HEK293 (cell line): ENCODE results near the gene PAMR1.
A peak's percentile ranks its signal among the peaks of the same experiment; 100 is the strongest.

ENCODE experiments used
- CTCF ChIA-PET: fragments of 350-600 bp; formaldehyde crosslinking; extraction: SDS; loops from one replicate; lab custom pipeline; 2021; ENCODE audit warnings: antibody characterized with exemption; lab: Yijun Ruan, JAX
- POLR2A ChIA-PET: fragments of 300-600 bp; formaldehyde crosslinking; extraction: SDS; loops from one replicate; lab custom pipeline; 2020; ENCODE audit warnings: antibody characterized with exemption, inconsistent platforms; lab: Yijun Ruan, JAX
- H3K27ac ChIP-seq: fragments of 200-500 bp; sonication (Bioruptor generic); 2 replicates; pipeline ENCODE4 v1.5.1; 2014; ENCODE audit warnings: low read depth, low read length, control low read depth, inconsistent platforms; ENCODE audit errors: extremely low read depth
- H3K36me3 ChIP-seq, 2 experiments: fragments of 200-500 bp in 1 of 2; sonication (Bioruptor generic) in 1 of 2; 1 replicate in 1 of 2; 2 replicates in 1 of 2; pipeline ENCODE4 v1.5.1; 2014 to 2017; ENCODE audit warnings: inconsistent platforms in 2 of 2, low read length in 2 of 2; ENCODE audit not compliant: control insufficient read depth in 2 of 2, insufficient read depth in 1 of 2
- H3K4me1 ChIP-seq: fragments of 200-500 bp; sonication (Bioruptor generic); 2 replicates; pipeline ENCODE4 v1.5.1; 2014; ENCODE audit warnings: mild to moderate bottlenecking, low read length, inconsistent platforms; ENCODE audit not compliant: control insufficient read depth, insufficient read depth
- H3K4me3 ChIP-seq: 2 replicates; pipeline ENCODE4 v1.5.1; 2011; ENCODE audit warnings: low read depth, mild to moderate bottlenecking, control low read depth, low read length, moderate library complexity
- H3K9me3 ChIP-seq: fragments of 200-500 bp; sonication (Bioruptor generic); 2 replicates; pipeline ENCODE4 v1.5.1; 2014; ENCODE audit warnings: low read depth, low read length, inconsistent platforms; ENCODE audit not compliant: control insufficient read depth, insufficient read depth
- HOXA7 ChIP-seq: sonication (generic); formaldehyde crosslinking; IDR thresholded peaks from 2 replicates; pipeline ENCODE4 v1.8.1; 2022; ENCODE audit warnings: missing genetic modification reagents, borderline replicate concordance
- HOXC10 ChIP-seq: sonication (generic); formaldehyde crosslinking; IDR thresholded peaks from 2 replicates; pipeline ENCODE4 v1.8.1; 2023; ENCODE audit warnings: mild to moderate bottlenecking, missing genetic modification reagents
- KLF9 ChIP-seq: fragments of 450-650 bp; formaldehyde crosslinking; IDR thresholded peaks from 2 replicates; pipeline ENCODE4 v1.5.1; 2016; ENCODE audit warnings: missing biosample characterization, missing genetic modification characterization, low read depth
- MYNN ChIP-seq: fragments of 450-650 bp; formaldehyde crosslinking; IDR thresholded peaks from 2 replicates; pipeline ENCODE4 v1.5.1; 2016; ENCODE audit warnings: missing biosample characterization, missing genetic modification characterization, borderline replicate concordance
- REPIN1 ChIP-seq: fragments of 450-650 bp; formaldehyde crosslinking; IDR thresholded peaks from 2 replicates; pipeline ENCODE4 v1.5.1; 2017; ENCODE audit warnings: missing biosample characterization, missing genetic modification characterization, low read depth
- ZBTB1 ChIP-seq: fragments of 450-650 bp; formaldehyde crosslinking; IDR thresholded peaks from 2 replicates; pipeline ENCODE4 v1.5.1; 2016; ENCODE audit warnings: missing biosample characterization, missing genetic modification characterization
- ZBTB48 ChIP-seq: fragments of 450-650 bp; formaldehyde crosslinking; IDR thresholded peaks from 2 replicates; pipeline ENCODE4 v1.5.1; 2016; ENCODE audit warnings: missing biosample characterization, missing genetic modification characterization
- ZBTB8A ChIP-seq: fragments of 450-650 bp; formaldehyde crosslinking; IDR thresholded peaks from 2 replicates; pipeline ENCODE4 v1.5.1; 2016; ENCODE audit warnings: missing biosample characterization, missing genetic modification characterization
- ZNF155 ChIP-seq: fragments of 450-650 bp; formaldehyde crosslinking; IDR thresholded peaks from 2 replicates; pipeline ENCODE4 v1.5.1; 2016; ENCODE audit warnings: missing biosample characterization, missing genetic modification characterization
- ZNF223 ChIP-seq: fragments of 450-650 bp; formaldehyde crosslinking; IDR thresholded peaks from 2 replicates; pipeline ENCODE4 v1.5.1; 2016; ENCODE audit warnings: missing biosample characterization, missing genetic modification characterization
- ZNF302 ChIP-seq: fragments of 450-650 bp; formaldehyde crosslinking; IDR thresholded peaks from 2 replicates; pipeline ENCODE4 v1.5.1; 2016; ENCODE audit warnings: missing biosample characterization, missing genetic modification characterization, low read depth
- ZNF335 ChIP-seq: fragments of 450-650 bp; formaldehyde crosslinking; conservative IDR thresholded peaks from 2 replicates; pipeline ENCODE4 v1.5.1; 2016; ENCODE audit warnings: missing biosample characterization, missing genetic modification characterization
- ZNF510 ChIP-seq: fragments of 450-650 bp; formaldehyde crosslinking; IDR thresholded peaks from 2 replicates; pipeline ENCODE4 v1.5.1; 2018; ENCODE audit warnings: mild to moderate bottlenecking, missing genetic modification characterization, missing biosample characterization; ENCODE audit not compliant: insufficient replicate concordance
- ZNF529 ChIP-seq: fragments of 450-650 bp; formaldehyde crosslinking; IDR thresholded peaks from 2 replicates; pipeline ENCODE4 v1.5.1; 2017; ENCODE audit warnings: missing genetic modification characterization, missing biosample characterization; ENCODE audit not compliant: insufficient replicate concordance
- ZNF610 ChIP-seq: fragments of 450-650 bp; formaldehyde crosslinking; IDR thresholded peaks from 2 replicates; pipeline ENCODE4 v1.5.1; 2016; ENCODE audit warnings: missing biosample characterization, missing genetic modification characterization, borderline replicate concordance
- ZNF623 ChIP-seq: fragments of 450-650 bp; formaldehyde crosslinking; IDR thresholded peaks from 2 replicates; pipeline ENCODE4 v1.5.1; 2016; ENCODE audit warnings: missing biosample characterization, missing genetic modification characterization
- ZNF654 ChIP-seq: fragments of 450-650 bp; formaldehyde crosslinking; IDR thresholded peaks from 2 replicates; pipeline ENCODE4 v1.5.1; 2016; ENCODE audit warnings: low read depth, missing biosample characterization, missing genetic modification characterization
- ZNF76 ChIP-seq: fragments of 450-650 bp; formaldehyde crosslinking; IDR thresholded peaks from 2 replicates; pipeline ENCODE4; 2016; ENCODE audit warnings: low read depth, missing biosample characterization, missing genetic modification characterization, borderline replicate concordance
- ZNF785 ChIP-seq: fragments of 450-650 bp; formaldehyde crosslinking; IDR thresholded peaks from 2 replicates; pipeline ENCODE4 v1.5.1; 2016; ENCODE audit warnings: missing biosample characterization, missing genetic modification characterization
- ZSCAN30 ChIP-seq: fragments of 450-650 bp; IDR thresholded peaks from 2 replicates; pipeline ENCODE4 v1.5.1; 2018; ENCODE audit warnings: missing biosample characterization, mild to moderate bottlenecking, missing genetic modification characterization, moderate library complexity
- TF ChIP-seq, protein P1 (sequence below): fragments of 450-650 bp; formaldehyde crosslinking; IDR thresholded peaks from 2 replicates; pipeline ENCODE4 v1.5.1; 2016; ENCODE audit warnings: missing biosample characterization, missing genetic modification characterization
- TF ChIP-seq, protein P2 (sequence below): fragments of 450-650 bp; formaldehyde crosslinking; IDR thresholded peaks from 2 replicates; pipeline ENCODE4 v1.5.1; 2016; ENCODE audit warnings: missing biosample characterization, missing genetic modification characterization
- TF ChIP-seq, protein P3 (sequence below): fragments of 450-650 bp; formaldehyde crosslinking; IDR thresholded peaks from 2 replicates; pipeline ENCODE4 v1.5.1; 2016; ENCODE audit warnings: missing biosample characterization, missing genetic modification characterization, borderline replicate concordance
- TF ChIP-seq, protein P4 (sequence below): fragments of 450-650 bp; formaldehyde crosslinking; optimal IDR thresholded peaks from 2 replicates; pipeline ENCODE3; 2016; ENCODE audit warnings: missing biosample characterization, mild to moderate bottlenecking, missing genetic modification characterization

The PAMR1 gene

DNA sequence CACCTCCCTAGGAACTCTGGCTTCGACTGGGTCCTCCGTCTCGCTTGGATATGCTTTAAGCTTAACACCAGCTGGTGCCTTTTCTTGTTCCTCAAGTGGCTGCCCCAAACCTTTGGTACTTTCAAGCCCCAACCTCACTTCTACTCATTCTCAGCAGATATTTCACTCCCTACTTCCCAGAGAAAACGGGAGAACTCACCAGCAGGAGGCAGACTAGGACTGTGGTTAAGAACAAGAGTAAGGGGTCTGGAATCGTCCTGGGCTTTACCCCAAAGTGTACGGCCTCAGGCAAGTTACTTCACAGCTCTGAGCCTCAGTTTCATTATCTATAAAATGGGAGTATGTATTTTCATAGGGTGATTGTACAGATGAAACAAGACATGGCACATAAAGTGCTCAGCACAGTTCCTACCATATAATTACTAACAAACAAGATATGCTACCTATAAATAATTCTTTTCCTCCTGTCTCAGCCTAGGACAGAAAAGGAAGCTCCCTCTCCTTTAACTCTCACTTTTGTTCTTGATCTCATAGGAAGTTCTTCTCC is 37.8 kb downstream of the PAMR1 start:
- POLR2A ChIA-PET: interaction anchor here (0.6 to 1.1 kb wide), 2 partner anchors 132 to 160 kb away, joined by 3 to 4 read pairs; no protein-coding TSS in a partner anchor
- CTCF ChIA-PET: interaction anchor here (0.5 to 3.7 kb wide), 41 partner anchors 10 to 990 kb away, joined by 3 to 36 read pairs (median 4); no protein-coding TSS in a partner anchor
- TF ChIP-seq, protein P1, sequence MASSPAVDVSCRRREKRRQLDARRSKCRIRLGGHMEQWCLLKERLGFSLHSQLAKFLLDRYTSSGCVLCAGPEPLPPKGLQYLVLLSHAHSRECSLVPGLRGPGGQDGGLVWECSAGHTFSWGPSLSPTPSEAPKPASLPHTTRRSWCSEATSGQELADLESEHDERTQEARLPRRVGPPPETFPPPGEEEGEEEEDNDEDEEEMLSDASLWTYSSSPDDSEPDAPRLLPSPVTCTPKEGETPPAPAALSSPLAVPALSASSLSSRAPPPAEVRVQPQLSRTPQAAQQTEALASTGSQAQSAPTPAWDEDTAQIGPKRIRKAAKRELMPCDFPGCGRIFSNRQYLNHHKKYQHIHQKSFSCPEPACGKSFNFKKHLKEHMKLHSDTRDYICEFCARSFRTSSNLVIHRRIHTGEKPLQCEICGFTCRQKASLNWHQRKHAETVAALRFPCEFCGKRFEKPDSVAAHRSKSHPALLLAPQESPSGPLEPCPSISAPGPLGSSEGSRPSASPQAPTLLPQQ (tag by site-specific recombination): no peak
- TF ChIP-seq ZNF335 (tag by site-specific recombination) (no peak), ZSCAN30 (tag by site-specific recombination) (0 out of 2 replicates have a peak, but pooled peaks have one; percentile 25), ZNF654 (tag by site-specific recombination) (peak; percentile 66), ZBTB48 (tag by site-specific recombination) (peak; percentile 70), ZNF302 (no peak), ZNF155 (tag by site-specific recombination) (no peak), ZBTB1 (tag by site-specific recombination) (no peak), ZNF76 (tag by site-specific recombination) (no peak)
- TF ChIP-seq, protein P2, sequence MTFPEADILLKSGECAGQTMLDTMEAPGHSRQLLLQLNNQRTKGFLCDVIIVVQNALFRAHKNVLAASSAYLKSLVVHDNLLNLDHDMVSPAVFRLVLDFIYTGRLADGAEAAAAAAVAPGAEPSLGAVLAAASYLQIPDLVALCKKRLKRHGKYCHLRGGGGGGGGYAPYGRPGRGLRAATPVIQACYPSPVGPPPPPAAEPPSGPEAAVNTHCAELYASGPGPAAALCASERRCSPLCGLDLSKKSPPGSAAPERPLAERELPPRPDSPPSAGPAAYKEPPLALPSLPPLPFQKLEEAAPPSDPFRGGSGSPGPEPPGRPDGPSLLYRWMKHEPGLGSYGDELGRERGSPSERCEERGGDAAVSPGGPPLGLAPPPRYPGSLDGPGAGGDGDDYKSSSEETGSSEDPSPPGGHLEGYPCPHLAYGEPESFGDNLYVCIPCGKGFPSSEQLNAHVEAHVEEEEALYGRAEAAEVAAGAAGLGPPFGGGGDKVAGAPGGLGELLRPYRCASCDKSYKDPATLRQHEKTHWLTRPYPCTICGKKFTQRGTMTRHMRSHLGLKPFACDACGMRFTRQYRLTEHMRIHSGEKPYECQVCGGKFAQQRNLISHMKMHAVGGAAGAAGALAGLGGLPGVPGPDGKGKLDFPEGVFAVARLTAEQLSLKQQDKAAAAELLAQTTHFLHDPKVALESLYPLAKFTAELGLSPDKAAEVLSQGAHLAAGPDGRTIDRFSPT: no peak
- TF ChIP-seq, protein P3, sequence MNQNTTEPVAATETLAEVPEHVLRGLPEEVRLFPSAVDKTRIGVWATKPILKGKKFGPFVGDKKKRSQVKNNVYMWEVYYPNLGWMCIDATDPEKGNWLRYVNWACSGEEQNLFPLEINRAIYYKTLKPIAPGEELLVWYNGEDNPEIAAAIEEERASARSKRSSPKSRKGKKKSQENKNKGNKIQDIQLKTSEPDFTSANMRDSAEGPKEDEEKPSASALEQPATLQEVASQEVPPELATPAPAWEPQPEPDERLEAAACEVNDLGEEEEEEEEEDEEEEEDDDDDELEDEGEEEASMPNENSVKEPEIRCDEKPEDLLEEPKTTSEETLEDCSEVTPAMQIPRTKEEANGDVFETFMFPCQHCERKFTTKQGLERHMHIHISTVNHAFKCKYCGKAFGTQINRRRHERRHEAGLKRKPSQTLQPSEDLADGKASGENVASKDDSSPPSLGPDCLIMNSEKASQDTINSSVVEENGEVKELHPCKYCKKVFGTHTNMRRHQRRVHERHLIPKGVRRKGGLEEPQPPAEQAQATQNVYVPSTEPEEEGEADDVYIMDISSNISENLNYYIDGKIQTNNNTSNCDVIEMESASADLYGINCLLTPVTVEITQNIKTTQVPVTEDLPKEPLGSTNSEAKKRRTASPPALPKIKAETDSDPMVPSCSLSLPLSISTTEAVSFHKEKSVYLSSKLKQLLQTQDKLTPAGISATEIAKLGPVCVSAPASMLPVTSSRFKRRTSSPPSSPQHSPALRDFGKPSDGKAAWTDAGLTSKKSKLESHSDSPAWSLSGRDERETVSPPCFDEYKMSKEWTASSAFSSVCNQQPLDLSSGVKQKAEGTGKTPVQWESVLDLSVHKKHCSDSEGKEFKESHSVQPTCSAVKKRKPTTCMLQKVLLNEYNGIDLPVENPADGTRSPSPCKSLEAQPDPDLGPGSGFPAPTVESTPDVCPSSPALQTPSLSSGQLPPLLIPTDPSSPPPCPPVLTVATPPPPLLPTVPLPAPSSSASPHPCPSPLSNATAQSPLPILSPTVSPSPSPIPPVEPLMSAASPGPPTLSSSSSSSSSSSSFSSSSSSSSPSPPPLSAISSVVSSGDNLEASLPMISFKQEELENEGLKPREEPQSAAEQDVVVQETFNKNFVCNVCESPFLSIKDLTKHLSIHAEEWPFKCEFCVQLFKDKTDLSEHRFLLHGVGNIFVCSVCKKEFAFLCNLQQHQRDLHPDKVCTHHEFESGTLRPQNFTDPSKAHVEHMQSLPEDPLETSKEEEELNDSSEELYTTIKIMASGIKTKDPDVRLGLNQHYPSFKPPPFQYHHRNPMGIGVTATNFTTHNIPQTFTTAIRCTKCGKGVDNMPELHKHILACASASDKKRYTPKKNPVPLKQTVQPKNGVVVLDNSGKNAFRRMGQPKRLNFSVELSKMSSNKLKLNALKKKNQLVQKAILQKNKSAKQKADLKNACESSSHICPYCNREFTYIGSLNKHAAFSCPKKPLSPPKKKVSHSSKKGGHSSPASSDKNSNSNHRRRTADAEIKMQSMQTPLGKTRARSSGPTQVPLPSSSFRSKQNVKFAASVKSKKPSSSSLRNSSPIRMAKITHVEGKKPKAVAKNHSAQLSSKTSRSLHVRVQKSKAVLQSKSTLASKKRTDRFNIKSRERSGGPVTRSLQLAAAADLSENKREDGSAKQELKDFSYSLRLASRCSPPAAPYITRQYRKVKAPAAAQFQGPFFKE (tag by site-specific recombination): no peak

DNA sequence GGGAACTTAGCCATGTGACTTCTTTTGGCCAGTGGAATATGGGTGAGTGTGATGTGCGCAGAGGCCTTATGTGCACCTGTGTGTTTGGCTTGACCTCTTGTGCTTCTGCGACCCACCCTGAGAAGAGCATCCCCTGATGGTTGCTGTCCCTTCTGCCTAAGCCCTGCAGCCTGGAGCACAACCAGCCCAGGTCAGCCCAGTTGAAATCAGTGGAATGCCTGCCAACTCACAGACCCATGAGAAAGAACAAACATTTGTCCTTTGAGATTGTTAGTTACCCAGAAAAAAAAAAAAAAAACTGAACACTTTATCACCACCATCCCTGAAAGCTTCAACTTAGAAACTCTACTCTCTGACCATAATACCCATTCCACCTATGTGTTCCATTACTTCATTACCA is 38.5 kb downstream of the PAMR1 start:
- ChIA-PET POLR2A (interaction anchor here (0.6 kb wide), 1 partner anchor 160 kb away, joined by 3 read pairs; no protein-coding TSS in a partner anchor), CTCF (interaction anchor here (0.6 to 3.7 kb wide), 27 partner anchors 9 to 964 kb away, joined by 3 to 36 read pairs (median 4); no protein-coding TSS in a partner anchor)
- no peak overlapping the region for H3K27ac ChIP-seq
- peaks cover 0 to 6% of the 10 kb centered on the region in 2 experiments; a peak in 1 of 3 replicates for H3K36me3 ChIP-seq
- H3K4me3 ChIP-seq: no peak overlapping the region
- no peaks in the 10 kb centered on the region for H3K4me1 ChIP-seq
- no peaks in the 10 kb centered on the region for H3K9me3 ChIP-seq
- TF ChIP-seq ZNF785 (tag by site-specific recombination) (no peak), ZNF623 (tag by site-specific recombination) (no peak), ZNF610 (tag by site-specific recombination) (no peak), HOXC10 (CRISPR knock-in tag) (no peak), ZBTB8A (tag by site-specific recombination) (no peak), ZNF529 (no peak), ZNF223 (no peak), REPIN1 (tag by site-specific recombination) (no peak), HOXA7 (CRISPR knock-in tag) (no peak), MYNN (tag by site-specific recombination) (no peak), ZNF654 (tag by site-specific recombination) (no peak), KLF9 (no peak), ZNF510 (no peak)
- TF ChIP-seq, protein P4, sequence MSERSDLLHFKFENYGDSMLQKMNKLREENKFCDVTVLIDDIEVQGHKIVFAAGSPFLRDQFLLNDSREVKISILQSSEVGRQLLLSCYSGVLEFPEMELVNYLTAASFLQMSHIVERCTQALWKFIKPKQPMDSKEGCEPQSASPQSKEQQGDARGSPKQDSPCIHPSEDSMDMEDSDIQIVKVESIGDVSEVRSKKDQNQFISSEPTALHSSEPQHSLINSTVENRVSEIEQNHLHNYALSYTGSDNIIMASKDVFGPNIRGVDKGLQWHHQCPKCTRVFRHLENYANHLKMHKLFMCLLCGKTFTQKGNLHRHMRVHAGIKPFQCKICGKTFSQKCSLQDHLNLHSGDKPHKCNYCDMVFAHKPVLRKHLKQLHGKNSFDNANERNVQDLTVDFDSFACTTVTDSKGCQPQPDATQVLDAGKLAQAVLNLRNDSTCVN (tag by site-specific recombination): no peak

More for the DNA sequence above, 37.8 kb downstream of the PAMR1 start:
- Histone ChIP-seq H3K4me3 (no peak overlapping the region), H3K4me1 (no peaks in the 10 kb centered on the region), H3K36me3 (peaks cover 0 to 8% of the 10 kb centered on the region in 2 experiments; a peak in 1 of 3 replicates), H3K27ac (no peak overlapping the region), H3K9me3 (no peaks in the 10 kb centered on the region)
